CD4-positive, alpha-beta T cell treated with Interferon gamma for 1 hour (primary cell): ENCODE data around the gene NCOA3.

Source experiments
- DNase-seq: peaks from one replicate; pipeline ENCODE4 v3.0.0-alpha.2; 2020

The NCOA3 gene

DNA sequence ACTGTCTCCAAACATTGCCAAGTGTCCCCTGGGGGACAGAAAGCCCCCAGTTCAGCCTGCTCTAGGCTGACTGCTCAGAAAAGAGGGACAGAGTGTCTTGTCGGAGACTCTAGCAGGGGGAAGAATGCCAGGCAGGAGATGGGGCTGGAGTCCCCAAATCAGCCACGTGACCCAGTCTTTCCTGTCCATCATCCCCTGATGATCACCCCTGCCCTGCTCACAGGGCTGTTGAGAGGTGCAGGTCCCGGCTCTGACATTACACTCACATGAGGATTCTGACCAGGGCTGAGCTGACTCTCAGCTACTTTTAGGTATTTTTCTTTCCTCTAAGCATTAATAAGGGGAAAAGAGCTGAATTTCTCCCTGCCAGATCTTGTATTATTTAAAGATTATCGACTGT lies 167.8 kb downstream of the NCOA3 start:
- DNase-seq, result no peak

DNA sequence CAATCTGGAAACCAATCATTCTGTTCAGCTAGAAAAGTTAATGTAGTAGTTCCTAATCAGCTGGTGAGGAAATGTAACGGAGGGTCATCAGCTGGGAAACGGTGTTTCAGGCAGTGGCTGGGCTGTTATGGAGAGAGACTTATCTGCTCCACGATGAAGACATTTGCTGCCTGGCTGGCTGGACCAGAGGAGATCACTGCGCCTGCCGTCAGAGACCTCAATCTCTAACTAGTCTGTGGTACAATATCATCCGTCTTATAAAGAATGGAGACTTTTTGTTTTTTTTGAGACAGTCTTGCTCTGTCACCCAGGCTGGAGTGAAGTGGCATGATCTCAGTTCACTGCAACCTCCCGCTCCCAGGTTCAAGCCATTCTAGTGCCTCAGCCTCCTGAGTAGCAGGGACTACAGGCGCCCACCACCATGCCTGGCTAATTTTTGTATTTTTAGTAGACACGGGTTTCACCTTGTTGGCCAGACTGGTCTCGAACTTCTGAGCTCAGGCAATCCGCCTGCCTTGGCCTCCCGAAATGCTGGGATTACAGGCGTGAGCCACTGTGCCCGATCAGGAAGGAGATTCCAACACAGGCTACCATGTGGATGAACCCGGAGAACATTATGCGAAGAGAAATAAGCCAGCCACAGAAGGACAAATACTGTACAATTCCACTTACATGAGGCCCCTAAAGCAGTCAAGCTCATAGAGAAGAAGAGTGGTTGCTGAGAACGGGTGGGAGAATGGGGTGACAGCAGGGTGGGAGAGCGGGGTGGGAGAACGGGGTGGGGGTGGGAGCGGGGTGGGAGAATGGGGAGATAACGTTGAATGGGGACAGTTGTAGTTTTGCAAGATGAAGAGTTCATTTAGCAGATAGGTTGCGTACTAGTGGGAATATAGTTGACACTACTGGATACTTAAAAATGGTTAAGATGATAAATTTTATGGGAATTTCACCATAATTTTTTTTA lies 168.5 kb downstream of the NCOA3 start:
- no peak for DNase-seq

DNA sequence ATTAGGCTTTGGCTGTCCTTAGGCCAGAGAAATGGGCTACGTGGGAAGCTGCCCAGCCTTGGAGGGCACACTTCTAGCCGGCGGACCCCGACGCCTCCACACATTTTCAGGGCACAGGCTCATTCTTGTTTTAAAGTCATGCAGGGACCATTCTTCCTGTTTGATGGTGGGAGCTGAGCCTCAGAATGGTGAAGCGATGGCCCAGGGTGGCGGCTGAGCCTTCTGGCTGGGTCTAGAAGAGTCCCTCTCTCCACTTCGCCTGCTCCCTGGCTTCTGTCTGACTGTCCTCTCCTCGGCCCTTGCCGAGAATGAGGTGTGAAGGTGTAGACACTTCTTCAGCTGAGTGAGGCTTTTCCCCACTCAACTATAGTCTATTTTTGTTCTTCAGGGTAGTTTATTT lies 169.2 kb downstream of the NCOA3 start:
- DNase-seq, result no peak

GRCh38 chr20:47672166-47672565 lies 170.5 kb downstream of the NCOA3 start:
- no peak for DNase-seq

- no peak for DNase-seq
Measured at GRCh38 chr20:47672886-47673670, 171.4 kb downstream of the NCOA3 start.

DNA sequence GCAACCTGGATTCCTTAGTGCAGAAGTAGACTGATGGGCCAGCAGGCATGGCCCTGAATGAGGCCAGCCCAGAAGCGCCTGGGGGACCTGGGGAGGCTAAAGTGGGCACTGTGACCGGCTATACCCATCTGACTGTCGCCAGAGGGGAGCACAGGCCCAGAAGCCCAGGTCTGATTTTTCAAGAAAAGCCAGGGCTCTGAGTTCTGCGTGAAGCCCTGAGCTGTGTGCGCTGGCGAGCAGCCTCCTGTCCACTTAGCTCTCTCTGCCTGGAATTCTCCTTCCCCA lies 171.9 kb downstream of the NCOA3 start:
- DNase-seq, result no peak

GRCh38 chr20:47674145-47674544 lies 172.5 kb downstream of the NCOA3 start:
- no peak for DNase-seq

DNA sequence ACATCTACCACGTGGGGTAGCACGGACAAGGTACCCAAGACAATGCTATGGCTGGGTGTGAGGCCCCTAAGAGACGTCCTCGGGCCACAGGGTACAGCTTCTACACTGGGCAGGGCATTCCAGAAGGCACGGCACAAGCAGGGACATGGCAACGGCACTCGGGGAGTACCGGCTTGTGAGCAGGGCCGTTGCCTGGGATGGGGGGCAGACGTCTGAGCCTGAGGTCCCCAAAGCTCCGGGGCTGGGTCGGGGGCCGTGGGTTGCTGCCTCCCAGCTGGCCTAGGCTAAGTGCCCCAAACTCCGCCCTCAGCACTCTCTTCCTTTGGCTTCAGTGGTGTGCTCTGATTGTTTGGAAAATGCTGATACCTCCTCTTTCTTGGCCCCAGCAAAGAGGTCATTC lies 173.0 kb downstream of the NCOA3 start:
- no peak for DNase-seq

DNA sequence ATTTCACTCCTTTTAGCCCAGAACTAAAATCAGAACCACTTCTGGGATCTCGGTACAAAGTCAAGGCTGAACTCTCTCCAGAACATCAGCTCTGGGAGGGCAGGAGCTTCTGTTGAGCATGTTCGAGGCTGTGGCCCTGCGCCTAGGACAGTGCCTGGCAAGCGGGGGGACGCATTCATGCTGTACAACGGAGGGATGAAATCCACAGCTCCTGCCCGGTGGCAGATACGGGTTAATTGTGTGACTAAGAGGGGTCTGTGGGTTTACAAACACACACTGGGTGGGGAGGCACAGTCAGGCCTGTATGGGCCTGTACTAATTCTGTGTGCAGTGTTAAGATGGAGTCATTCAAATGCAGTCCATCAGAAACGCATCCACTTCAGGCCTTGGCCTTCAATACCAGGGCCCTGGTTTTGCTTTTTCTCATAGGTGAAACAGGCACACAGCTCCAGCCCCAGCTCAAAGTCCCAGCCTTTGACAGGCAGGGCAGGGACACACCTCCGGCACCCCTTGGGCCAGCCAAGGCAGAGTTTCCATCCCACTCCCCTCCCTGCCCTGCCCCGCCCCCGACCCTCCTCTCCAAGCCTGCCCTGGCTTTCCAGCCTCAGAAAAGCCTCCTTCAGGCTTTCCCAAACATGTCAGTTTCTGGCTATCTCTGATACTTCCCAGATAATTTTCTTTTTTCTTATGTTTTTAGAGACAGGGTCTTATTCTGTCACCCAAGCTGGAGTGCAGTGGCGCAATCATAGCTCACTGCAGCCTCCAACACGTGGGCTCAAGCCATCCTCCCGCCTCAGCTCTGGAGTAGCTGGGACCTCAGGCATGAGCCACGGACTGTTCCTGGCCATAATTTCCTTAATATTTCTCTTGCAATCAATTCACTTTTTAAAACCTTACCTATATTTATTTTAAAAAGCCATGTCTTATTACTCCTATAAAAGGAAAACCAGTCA lies 173.8 kb downstream of the NCOA3 start:
- no peak for DNase-seq

DNA sequence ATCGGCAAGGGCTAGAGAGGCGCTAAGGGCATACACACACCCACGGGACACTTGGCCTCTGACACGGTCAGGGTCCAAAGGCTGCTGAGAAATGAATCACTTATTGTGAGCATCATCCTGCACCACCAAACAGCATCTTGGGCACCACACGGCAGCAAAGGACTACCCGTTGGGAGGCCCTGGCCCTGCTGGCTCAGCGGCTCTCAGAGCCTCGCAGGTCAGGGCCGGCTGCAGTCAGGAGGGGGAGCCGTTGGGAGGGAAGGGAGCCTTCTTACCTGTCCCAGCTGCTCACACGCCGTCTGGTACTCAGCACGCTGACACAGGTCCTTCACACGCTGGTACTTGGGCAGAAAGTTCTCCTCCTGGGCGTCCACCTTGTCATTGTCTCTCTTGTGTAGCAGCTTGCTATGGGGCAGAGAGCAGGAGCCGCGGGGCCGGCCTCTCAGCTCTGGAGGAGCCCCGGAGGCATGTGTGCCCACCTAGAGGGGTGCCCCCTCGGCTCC lies 174.6 kb downstream of the NCOA3 start:
- DNase-seq, result no peak

- DNase-seq, result no peak
Measured at GRCh38 chr20:47676912-47677634, 175.4 kb downstream of the NCOA3 start.

- peak; percentile 40 for DNase-seq
Measured at GRCh38 chr20:47677635-47678453, 176.2 kb downstream of the NCOA3 start.

DNA sequence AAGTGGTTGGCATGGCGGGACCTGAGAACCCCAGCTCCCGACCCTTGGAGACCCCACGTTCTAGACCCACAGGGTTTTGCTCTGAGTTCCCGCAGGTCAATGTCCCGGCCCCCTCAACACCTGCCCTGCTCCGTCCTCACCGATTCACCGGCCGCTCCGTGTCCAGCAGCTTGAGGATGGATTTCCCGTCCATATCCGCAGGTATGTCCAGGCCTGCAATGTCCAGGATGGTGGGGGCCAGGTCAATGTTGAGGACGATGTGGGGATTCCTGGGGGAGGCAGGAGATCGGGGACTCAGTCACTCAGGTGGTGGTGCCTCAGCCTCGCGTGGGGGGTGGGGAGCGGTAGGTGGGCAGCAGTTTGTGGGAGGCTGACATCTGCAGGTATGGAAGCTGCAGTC lies 176.8 kb downstream of the NCOA3 start:
- no peak for DNase-seq

GRCh38 chr20:47679462-47679861 lies 177.8 kb downstream of the NCOA3 start:
- DNase-seq, result no peak

- DNase-seq, result no peak
Measured at GRCh38 chr20:47680804-47681529, 179.3 kb downstream of the NCOA3 start.

GRCh38 chr20:47682028-47682783 lies 180.5 kb downstream of the NCOA3 start:
- no peak for DNase-seq

GRCh38 chr20:47682916-47683315 lies 181.2 kb downstream of the NCOA3 start:
- no peak for DNase-seq

- no peak for DNase-seq
Measured at GRCh38 chr20:47684306-47685080, 182.8 kb downstream of the NCOA3 start.

- no peak for DNase-seq
Measured at GRCh38 chr20:47686545-47686944, 184.9 kb downstream of the NCOA3 start.
